ENCODE results near the gene DDC.

DDC gene

DNA sequence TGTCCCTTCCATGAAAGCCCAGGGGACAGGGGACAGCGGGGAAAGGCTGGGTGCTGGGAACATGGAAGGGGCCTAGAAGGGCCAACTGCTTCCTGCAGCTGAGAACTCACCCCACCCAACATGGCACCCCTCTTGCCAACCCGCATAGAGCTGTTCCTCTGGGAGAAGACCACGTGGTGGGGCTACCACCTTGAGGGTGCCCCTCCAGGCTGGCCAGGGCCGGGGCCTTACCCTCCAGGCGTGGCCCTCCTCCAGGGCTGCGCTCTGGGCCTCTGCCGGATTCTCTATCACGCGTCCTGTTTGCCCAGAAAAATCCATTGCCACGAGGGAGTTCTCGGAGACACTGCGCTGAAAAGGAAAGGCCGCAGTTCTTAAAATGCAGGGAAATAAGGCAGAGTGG lies 39.9 kb upstream of the DDC start:
- no peak overlapping the region for H3K4me3 ChIP-seq (ENCODE audit: low read depth, low read length)
- TF ChIP-seq, protein P1, sequence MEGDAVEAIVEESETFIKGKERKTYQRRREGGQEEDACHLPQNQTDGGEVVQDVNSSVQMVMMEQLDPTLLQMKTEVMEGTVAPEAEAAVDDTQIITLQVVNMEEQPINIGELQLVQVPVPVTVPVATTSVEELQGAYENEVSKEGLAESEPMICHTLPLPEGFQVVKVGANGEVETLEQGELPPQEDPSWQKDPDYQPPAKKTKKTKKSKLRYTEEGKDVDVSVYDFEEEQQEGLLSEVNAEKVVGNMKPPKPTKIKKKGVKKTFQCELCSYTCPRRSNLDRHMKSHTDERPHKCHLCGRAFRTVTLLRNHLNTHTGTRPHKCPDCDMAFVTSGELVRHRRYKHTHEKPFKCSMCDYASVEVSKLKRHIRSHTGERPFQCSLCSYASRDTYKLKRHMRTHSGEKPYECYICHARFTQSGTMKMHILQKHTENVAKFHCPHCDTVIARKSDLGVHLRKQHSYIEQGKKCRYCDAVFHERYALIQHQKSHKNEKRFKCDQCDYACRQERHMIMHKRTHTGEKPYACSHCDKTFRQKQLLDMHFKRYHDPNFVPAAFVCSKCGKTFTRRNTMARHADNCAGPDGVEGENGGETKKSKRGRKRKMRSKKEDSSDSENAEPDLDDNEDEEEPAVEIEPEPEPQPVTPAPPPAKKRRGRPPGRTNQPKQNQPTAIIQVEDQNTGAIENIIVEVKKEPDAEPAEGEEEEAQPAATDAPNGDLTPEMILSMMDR (IDR thresholded peaks at IDR 0.05; ENCODE audit: borderline replicate concordance, insufficient read depth, low read depth, low read length): no peak

DNA sequence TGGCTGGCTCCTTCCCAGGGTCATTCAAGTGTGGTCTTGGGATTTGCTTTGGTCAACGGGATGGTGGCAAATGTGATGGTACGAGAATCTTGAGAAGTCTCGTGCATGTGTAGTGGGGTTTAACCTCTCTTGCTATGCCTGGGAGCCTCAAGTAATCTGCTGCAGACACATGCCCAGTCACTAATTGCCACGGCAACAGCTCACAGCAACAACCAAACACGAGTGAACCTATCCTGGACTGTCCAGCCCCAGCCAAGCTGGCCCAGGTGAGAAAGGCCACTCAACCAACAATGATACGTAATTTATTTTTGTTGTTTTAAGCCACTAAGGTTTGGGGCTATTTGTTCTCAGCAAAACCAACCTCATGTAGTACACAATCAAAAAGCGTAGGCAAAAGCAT lies 38.1 kb upstream of the DDC start:
- H3K4me3 ChIP-seq (ENCODE audit: low read depth, low read length): no peak overlapping the region
- TF ChIP-seq, protein P1 (IDR thresholded peaks at IDR 0.05; ENCODE audit: borderline replicate concordance, insufficient read depth, low read depth, low read length): no peak

DNA sequence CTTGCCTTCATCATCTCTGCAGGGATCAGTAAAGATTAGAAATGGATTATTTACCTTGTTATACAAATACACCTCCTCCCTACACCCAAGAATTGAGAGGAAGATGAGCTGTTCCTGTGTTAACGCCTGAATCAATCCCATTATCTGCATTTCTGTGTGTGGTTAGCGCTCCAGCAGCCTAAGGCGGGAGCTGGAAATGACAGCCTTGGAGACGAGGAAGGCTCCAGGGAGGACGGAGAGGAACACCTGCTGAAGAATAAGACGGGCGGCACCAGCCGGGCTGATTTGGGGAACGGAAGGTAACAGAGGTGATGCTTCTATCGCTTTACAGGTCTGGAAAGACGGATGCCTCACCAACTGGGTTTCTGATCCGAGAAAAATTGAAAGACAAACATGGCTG lies 34.2 kb upstream of the DDC start:
- no peak overlapping the region for H3K4me3 ChIP-seq (ENCODE audit: low read depth, low read length)
- TF ChIP-seq, protein P1 (IDR thresholded peaks at IDR 0.05; ENCODE audit: borderline replicate concordance, insufficient read depth, low read depth, low read length): no peak

DNA sequence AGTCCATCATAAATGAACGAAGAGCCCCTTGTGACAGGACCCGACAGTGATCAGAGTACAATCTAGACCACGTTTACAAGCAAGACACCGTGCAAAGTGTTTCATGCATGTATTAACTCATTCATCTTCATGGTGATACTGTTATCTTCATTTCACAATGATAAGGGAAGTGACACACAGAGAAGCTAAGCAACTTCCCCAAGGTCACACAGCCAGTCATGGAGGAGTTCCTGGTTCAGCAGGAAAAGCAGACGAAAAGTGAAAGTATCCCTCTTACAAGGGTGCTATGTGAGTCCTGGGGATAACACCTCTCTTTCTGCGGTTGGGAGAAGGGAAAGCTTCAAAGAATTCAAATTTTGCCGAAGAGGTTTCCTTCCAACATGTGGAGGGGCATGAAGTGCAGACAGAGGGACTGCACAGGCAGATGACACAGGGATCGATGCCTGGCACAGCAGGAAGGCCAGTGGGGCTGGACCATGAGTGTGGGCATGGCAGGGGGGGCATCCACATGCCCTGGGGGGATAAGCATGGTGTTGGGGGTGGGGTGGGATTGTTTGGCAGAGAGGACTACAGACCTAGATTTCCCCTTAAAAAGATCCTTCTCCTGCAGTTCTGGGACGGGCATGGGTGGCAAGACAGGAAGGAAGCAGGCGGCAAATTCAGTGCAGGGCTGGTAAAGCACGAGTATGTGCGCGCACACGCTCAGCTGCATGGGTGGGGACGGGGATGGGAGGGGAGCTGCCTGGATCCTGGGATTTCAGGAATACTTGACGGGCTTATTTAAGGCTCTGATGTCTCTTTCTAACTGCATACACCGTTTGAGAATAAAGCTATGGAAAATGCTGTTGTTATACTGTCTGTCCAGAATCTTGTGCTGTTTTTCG lies 33.5 kb upstream of the DDC start:
- no peak overlapping the region for H3K4me3 ChIP-seq (ENCODE audit: low read depth, low read length)
- TF ChIP-seq, protein P1 (IDR thresholded peaks at IDR 0.05; ENCODE audit: borderline replicate concordance, insufficient read depth, low read depth, low read length): no peak

DNA sequence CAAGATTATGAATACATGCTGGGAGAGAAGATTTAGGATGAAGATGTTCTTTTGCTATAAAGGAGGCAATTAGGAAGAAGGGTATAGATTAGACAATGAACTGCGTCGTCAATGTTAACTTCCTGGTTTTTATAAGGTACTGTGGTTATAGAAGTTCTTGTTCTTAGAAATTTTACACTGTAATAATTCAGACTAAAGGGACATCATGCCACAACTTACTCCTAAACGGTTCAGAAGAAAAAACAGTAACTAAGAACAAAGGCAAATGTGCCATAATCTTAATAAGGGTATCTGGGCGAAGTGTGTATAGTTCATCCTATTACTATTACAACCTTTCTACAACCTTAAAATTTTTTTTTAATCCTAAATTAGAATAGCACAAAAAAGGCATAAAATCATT lies 31.3 kb upstream of the DDC start:
- TF ChIP-seq, protein P1 (IDR thresholded peaks at IDR 0.05; ENCODE audit: borderline replicate concordance, insufficient read depth, low read depth, low read length): no peak
- no peak overlapping the region for H3K4me3 ChIP-seq (ENCODE audit: low read depth, low read length)

DNA sequence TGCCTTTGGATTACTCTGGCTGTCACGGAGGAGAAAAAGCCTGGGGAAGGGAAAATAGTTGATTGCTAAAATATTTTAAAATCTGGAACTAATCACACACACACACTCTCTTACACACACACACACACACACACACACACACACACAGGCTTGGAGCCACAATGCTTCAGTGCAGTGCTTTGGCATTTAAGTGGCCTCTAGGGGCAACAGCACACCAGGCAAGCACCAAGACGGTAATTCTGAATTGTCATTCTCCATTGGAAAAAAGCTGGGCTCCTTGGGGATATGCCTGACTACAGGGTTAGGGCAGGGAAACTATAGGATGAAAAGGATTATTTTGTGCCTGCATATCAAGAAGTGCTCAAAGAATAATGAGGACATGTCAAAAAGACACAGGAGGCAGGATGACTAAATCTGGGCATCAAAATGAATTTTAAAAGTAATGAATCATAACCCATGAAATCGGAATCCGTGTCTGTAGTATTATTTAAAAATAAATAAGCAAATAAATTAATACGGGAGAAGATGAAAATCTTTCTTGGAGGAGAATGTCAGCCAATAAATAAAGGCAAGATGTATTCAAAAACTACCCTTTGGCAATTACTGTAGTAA lies 30.4 kb upstream of the DDC start:
- TF ChIP-seq, protein P1 (IDR thresholded peaks at IDR 0.05; ENCODE audit: borderline replicate concordance, insufficient read depth, low read depth, low read length): peak; percentile 52; the same call in 1 of the 2 replicates
- H3K4me3 ChIP-seq (ENCODE audit: low read depth, low read length): no peak overlapping the region
